Subcutaneous adipose tissue (tissue), 4 donors: ENCODE data around the gene TSNAXIP1. TPM values are rescaled to one million over a fixed set of nuclear protein-coding genes. Genes with fewer than 3 reads are reported as not detected.

Source experiments
- CTCF ChIP-seq: fragments of 450-650 bp; IDR thresholded peaks from one replicate; pipeline ENCODE4 v1.5.1; 2016; ENCODE audit warnings: low read depth, mild to moderate bottlenecking, control low read depth, antibody characterized with exemption, moderate library complexity
- total RNA-seq, 4 donors: library from RNA; depleted of rRNA; stranded (reverse); fragments of >200 nt; gene quantifications; one replicate each; pipeline ENCODE4 v1.1.0, GENCODE V29; 2016

The TSNAXIP1 gene
- total RNA-seq, 4 donors from 2014 or later, result 0.88 to 1.5 (median 1.0) TPM; not detected in 1

GRCh38 chr16:67763066-67763465 lies 43.6 kb upstream of the TSNAXIP1 start:
- no peak for TF ChIP-seq CTCF

- no peak for TF ChIP-seq CTCF
Measured at GRCh38 chr16:67764158-67764667, 42.5 kb upstream of the TSNAXIP1 start.

GRCh38 chr16:67766291-67766690 lies 40.4 kb upstream of the TSNAXIP1 start:
- TF ChIP-seq CTCF, result no peak

GRCh38 chr16:67767953-67768352 lies 38.7 kb upstream of the TSNAXIP1 start:
- TF ChIP-seq CTCF, result no peak

- TF ChIP-seq CTCF, result no peak
Measured at GRCh38 chr16:67770346-67770991, 36.2 kb upstream of the TSNAXIP1 start.

GRCh38 chr16:67773099-67773498 lies 33.6 kb upstream of the TSNAXIP1 start:
- no peak for TF ChIP-seq CTCF

- TF ChIP-seq CTCF, result no peak
Measured at GRCh38 chr16:67773569-67774456, 32.9 kb upstream of the TSNAXIP1 start.
